ENCODE measurements around the gene AVPR1B.
"Not testable (repeated sequence)": the region's sequence is repeated elsewhere in the genome, so short reads cannot be mapped to it uniquely, and the experiment has no call there.

The AVPR1B gene

DNA sequence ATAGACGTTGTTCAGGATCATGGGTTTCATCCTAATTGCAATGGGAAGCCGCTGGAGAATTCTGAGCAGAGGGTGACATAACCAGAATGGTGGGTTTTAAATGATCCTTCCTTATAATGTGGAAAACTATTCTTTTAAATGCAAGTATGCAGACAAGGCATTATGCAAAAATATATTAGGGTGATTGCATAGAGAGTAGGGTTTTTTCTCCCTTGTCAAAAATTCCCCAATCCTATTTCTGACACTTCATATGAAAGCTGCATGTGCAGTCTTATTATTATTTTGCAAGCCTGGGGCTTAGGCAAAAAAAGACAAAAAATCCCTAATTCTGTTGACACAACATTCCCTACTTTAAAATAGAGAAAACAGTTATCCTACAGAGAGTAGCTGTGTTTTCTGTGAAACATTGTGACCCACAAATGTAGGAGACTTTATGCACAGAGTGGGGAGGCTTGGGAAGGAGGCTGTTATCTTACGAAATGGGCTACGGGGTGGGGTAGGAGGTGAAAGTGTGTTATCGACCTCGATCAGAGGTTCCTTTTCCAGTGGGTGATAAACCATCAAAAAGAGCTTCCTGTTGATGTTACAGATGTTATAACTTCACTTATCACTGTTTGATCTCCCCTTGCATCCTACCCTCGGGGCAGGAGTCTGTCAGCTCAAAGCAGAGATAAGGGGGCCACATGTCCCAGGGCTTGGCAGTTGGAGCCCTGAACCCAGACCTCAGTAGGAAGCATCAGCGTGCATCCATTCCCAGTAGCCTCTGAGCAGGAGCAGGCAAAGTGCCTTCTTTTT lies 37.0 kb downstream of the AVPR1B start:
- DNase-seq = no peak

DNA sequence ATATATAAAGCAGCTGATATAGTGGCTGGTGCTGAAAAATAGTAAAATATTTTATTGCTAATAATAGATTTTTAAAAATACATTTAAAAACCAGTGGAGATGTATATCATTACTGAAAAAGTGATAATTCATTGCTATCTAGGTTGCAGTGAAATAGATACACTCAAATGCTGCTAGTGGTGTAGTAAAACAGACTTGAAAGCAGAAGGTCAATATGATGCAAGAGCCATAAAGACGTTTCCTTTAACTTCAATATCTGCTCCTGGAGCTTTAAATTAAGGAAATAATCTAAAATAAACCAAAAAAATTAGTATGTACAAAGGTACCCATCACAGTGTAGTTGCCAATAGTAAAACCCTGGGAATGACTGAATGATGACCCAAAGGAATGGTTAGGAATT lies 38.1 kb downstream of the AVPR1B start:
- no peak for DNase-seq

DNA sequence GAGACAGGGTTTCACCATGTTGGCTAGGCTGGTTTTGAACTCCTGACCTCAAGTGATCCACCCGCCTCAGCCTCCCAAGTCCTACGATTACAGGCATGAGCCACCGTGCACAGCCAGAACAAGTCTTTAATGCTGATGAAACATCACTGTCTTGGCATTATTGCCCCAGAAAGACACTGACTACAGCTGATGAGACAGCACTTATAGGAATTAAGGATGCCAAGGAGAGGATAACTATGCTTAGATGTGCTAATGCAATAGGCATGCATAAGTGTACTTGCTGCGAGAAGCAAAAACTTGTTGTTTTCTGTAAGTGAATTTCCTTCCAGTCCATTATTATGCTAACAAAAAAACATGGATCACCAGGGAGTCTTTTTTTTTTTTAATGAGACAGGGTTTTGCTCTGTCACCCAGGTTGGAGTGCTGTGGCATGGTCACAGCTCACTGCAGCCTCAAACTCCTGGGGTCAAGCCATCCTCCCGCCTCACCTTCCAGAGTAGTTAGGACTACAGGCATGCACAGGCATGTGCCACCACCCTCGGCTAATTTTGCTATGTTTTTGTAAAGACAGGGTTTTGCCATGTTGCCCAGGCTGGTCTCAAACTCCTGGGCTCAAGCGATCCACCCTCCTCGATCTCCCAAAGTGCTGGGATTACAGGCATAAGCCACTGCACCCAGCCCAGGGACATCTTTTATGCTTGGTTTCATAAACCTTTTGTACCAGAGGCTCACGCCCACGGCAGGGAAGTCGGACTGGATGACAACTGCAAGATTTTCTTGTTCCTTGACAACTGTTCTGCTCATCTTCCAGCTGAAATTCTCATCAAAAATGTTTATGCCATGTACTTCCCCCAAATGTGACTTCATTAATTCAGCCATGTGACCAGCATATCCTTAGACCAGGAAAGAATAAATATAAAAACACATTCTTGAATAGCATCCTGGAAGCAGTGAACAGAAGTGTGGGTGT lies 41.1 kb downstream of the AVPR1B start:
- no peak for DNase-seq

DNA sequence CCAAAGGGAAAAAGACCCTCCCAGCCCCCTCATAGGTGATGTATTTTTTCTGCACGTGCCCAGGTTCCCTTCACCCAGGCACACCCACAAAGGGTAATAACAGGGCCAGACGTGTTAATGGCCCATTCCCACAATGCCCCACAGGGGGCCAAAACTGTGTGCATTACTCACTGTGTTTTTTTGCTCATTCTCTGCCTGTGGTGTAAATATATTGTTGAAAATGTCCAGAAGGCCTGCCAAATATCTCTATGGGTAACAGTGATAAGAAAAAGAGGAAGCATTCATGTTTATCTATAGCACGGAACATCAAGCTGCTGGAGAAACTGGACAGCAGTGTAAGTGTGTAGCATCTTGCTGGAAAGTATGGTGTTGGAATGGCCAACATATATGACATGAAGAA lies 42.3 kb downstream of the AVPR1B start:
- DNase-seq = no peak

DNA sequence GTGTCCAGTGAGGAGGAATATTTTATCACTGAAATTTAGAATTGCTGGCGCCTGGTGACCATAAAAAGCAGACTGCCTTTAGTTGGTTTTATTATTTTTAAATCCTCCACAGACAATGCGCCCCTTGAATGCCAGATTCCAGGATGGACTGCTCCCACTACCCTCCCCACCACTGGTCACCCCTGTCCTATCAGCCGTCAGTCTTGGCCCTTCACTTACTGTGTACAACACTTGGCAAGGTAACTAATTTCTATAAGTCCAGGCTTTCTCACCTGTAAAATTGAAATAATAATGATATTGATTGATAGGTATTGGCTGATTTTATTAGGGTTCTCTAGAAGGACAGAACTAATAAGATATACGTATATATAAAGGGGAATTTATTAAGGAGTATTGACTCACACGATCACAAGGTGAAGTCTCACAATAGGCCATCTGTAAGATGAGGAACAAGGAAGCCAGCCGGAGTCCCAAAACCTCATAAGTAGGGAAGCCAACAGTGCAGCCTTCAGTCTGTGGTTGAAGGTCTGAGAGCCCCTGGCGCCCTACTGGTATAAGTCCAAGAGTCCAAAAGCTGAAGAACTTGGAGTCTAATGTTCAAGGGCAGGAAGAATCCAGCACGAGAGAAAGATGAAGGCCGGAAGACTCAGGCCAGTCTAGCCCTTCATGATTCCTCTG lies 46.4 kb downstream of the AVPR1B start:
- DNase-seq = no peak

DNA sequence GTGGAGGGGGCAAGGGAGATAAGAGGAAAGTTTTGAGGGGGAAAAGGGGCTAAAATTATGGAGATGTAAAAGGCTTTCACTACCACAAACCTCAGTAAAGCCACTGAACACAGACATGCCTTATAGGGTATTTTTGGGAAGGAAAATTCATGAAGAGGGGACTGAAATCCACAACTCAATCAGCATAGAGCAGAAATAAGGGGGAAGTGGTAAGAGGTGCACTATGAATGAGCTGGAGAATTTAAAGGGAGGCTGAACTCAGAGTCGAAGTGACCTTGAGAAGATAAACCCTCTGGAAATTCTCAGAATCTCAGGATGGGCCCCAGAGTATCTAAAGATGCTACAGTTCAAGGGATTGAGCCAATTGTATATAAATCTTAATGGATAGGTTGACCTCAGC lies 48.9 kb downstream of the AVPR1B start:
- no peak for DNase-seq

DNA sequence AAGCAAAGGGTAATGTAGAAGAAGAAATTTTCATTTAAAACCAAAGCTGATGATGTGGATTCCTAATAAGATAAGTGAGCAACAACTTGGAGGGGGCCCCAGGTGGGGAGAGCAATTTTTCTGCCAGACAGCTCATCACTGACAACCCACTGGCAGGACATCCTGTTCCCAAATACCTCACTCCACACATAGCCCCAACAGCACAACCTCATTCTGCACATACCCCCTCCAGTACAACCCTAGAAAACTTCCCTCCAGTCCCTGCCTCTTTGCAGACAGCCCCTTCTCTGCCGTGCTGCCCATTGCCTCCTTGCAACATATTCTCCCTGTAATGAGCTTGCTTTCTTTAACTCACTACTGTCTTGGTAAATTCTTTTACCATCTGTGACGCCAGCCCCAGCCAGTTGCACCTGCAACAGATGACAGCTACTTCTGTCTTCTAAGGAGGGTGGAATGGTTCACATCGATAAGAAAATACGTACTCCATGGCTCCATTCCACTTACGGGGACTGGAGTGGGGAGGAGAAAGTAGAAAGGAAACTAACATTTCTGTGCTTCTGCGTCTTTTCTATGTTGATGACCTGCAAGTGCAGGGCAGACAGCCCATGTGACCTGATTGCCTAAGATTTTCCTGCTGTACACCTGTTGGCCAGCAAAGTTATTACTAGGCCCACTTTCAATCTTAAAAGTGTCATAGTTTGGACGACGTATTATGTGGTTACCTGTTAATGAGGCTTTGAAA lies 49.5 kb downstream of the AVPR1B start:
- DNase-seq = no peak

DNA sequence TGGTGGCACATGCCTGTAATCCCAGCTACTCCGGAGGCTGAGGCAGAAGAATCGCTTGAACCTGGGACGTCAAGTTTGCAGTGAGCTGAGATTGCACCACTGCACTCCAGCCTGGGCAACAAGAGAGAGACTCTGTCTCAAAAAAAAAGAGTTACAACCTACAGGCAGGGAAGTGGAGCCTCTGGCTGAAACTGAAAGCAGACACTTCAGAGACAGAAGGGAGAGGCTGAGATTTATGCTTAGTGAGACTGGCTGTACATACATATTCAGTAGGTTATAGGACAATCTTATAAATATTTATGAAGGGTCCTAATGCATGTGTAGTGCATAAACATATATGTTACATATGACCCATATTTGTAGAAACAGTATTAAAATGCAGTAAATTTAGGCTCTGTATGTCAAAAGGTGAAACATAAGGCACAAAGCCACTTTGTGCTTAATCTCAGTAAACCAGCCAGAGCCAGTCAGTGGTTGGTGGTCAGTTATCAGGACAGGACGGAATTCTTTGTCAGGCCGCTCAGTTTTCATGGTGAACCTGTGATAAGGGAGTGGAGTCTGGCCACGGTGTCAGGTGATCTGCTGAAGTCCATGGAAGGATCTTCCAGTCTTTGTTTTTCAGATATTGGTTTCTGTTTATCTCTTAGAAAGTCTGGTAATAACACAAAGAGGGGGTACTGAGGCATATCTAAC lies 50.6 kb downstream of the AVPR1B start:
- no peak for DNase-seq

DNA sequence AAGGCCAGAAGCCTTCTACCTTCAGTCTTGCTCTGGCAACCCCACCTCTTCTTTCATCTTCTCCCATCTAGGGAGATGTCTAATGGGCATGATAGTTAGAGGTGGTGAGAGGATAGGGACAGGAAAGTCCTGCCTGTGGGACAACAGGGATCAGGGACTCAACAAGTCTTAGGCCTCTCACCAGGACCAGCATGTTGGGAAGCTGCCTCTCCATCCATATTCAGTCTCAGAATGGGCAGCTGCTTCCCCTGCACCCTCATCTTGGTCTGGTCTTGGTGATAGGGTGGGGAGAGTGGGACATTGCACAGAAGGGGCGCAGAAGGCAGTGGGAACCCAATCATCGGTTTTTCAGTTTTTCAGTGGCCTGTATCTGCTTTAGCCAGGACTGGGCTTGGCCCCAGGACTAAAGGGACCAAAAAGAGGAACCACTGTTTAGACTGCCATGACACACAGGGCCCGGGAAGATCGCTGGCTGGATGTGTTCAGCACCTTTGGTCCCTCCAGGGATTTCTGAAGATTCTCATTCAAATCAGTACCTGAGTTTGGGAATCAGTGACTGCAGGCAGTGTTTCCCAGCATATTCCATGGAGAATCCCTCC lies 51.5 kb downstream of the AVPR1B start:
- no peak for DNase-seq

DNA sequence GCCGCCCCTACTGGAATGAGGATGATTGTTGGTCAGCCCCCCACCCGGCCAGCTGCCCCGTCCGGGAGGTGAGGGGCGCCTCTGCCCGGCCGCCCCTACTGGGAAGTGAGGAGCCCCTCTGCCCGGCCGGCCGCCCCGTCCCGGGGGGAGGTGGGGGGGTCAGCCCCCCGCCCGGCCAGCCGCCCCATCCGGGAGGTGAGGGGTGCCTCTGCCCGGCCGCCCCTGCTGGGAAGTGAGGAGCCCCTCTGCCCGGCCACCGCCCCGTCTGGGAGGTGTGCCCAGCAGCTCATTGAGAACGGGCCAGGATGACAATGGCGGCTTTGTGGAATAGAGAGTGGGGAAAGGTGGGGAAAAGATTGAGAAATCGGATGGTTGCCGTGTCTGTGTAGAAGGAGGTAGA lies 52.7 kb downstream of the AVPR1B start:
- not testable (repeated sequence) for DNase-seq

DNA sequence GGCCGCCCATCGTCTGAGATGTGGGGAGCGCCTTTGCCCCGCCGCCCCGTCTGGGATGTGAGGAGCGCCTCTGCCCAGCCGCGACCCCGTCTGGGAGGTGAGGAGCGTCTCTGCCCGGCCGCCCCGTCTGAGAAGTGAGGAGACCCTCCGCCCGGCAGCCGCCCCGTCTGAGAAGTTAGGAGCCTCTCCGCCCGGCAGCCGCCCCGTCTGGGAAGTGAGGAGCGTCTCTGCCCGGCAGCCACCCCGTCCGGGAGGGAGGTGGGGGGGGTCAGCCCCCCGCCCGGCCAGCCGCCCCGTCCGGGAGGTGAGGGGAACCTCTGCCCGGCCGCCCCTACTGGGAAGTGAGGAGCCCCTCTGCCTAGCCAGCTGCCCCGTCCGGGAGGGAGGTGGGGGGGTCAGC lies 53.2 kb downstream of the AVPR1B start:
- DNase-seq = not testable (repeated sequence)

DNA sequence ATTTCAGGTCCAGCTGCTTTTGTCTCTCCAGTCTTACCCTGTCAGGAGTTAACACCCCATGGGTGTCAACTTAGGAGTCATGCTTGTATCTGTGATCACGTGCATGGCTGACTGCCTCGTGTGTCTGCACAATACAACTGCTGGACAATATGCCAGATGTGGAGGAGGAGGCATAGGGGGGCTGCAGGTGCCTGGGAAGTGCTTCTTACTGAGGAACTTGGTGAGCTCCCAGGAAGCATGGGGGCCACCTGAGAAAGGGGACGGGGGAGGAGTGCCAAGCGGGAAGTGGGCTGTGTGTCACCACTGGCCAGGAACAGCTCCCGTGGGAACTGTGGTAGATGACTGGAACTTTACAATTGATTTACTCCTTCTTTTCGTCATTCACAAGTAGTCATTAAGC lies 54.7 kb downstream of the AVPR1B start:
- DNase-seq = no peak

DNA sequence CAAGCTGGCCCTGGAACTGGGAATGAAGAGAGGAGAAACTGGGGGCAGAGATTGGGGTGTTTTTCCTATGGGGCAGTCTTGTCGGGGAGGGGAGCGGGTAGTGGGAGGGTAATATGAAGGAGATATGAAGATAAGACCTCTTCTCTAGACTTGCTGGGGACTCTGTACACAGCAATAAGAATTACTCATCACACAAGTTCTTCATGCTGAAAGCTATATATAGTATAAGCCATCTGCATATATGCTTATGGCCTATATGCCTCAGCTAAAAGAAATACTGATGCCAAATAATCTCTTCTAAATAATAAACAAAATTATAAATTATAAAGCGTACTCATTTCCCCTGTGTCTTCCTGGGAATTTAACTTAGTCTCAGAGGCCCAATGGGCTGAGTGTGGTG lies 56.3 kb downstream of the AVPR1B start:
- DNase-seq = no peak
